HCT116 (cell line): Measurements from ENCODE around the gene CPM. TPM values are rescaled to one million over a fixed set of nuclear protein-coding genes. Genes with fewer than 3 reads are reported as not detected.

Experiments used
- ATAC-seq: fragments of 200-7000 bp; cut with Tn5 transposase; 2 replicates; pipeline ENCODE4 v1.9.1; 2020; ENCODE audit warnings: mild to moderate bottlenecking, moderate library complexity
- BruUV-seq: library from RNA; stranded (reverse); fragments of 400-500 nt; replicated peaks from 2 replicates; lab custom pipeline; 2021; lab: Mats Ljungman, UMichigan
- CTCF ChIA-PET: fragments of 300-600 bp; sonication (Branson Sonifier 250); formaldehyde crosslinking; loops from one replicate; lab custom pipeline; 2021; ENCODE audit warnings: antibody characterized with exemption; lab: Charles Lee
- POLR2A ChIA-PET: fragments of 300-600, 350-600 bp; sonication (Branson Sonifier 250); formaldehyde crosslinking; loops from one replicate; lab custom pipeline; 2021; ENCODE audit warnings: antibody characterized with exemption; lab: Charles Lee
- RAD21 ChIA-PET, 2 experiments: fragments of 300-600 bp; sonication (Branson Sonifier 250); formaldehyde crosslinking; loops; one replicate each; lab custom pipeline; 2023; ENCODE audit warnings: low total read pairs in 2 of 2; ENCODE audit not compliant: uncharacterized antibody in 2 of 2, unreplicated experiment in 2 of 2, low non-redundant PET in 1 of 2; lab: Charles Lee
- DNase-seq: peaks from one replicate; pipeline ENCODE4 v3.0.0-alpha.2; 2010; ENCODE audit warnings: low read depth, low spot score
- H2AFZ ChIP-seq: fragments of 200-600 bp; shearing (Covaris generic), sonication (generic); 2 replicates; pipeline ENCODE4 v1.6.1; 2017; ENCODE audit warnings: low read depth, mixed run types, mixed read lengths, antibody characterized with exemption, low read length; ENCODE audit not compliant: poor library complexity, severe bottlenecking
- H3K27ac ChIP-seq: 2 replicates; pipeline ENCODE4 v1.5.1; 2012; ENCODE audit warnings: low read depth, low read length
- H3K27me3 ChIP-seq: fragments of 200-600 bp; sonication (generic); 2 replicates; pipeline ENCODE4 v1.6.1; 2016; ENCODE audit warnings: mixed run types, low read length, mixed read lengths; ENCODE audit not compliant: insufficient read depth
- H3K36me3 ChIP-seq, 2 experiments: fragments of 200-500 bp in 1 of 2; fragments of 200-600 bp in 1 of 2; sonication (Bioruptor generic) in 1 of 2; sonication (generic) in 1 of 2; 2 replicates each; pipeline versions ENCODE4 v1.5.1 to v1.6.1; 2014 to 2016; ENCODE audit warnings: low read length in 2 of 2, inconsistent platforms in 1 of 2, mixed read lengths in 1 of 2, mixed run types in 1 of 2; ENCODE audit not compliant: insufficient read depth in 2 of 2, control insufficient read depth in 1 of 2
- H3K4me1 ChIP-seq, 2 experiments: fragments of 200-600 bp in 1 of 2; sonication (generic) in 1 of 2; 2 replicates each; pipeline versions ENCODE4 v1.5.1 to v1.6.1; 2012 to 2017; ENCODE audit warnings: low read length in 2 of 2, inconsistent platforms in 1 of 2, mild to moderate bottlenecking in 1 of 2, mixed read lengths in 1 of 2, mixed run types in 1 of 2, moderate library complexity in 1 of 2; ENCODE audit not compliant: insufficient read depth in 2 of 2, control insufficient read depth in 1 of 2
- H3K4me2 ChIP-seq: fragments of 200-600 bp; sonication (generic); 2 replicates; pipeline ENCODE4 v1.6.1; 2017; ENCODE audit warnings: mixed run types, low read length, mixed read lengths
- H3K4me3 ChIP-seq, 2 experiments: fragments of 200-600 bp in 1 of 2; sonication (generic) in 1 of 2; replicated peaks in 1 of 2; 2 replicates each; pipeline ENCODE4 v1.5.1; 2011 to 2016; ENCODE audit warnings: low read length in 2 of 2, control low read depth in 1 of 2, low read depth in 1 of 2, mild to moderate bottlenecking in 1 of 2, mixed read lengths in 1 of 2, mixed run types in 1 of 2
- H3K79me2 ChIP-seq: fragments of 200-600 bp; sonication (generic); 2 replicates; pipeline ENCODE4 v1.6.1; 2017; ENCODE audit warnings: mild to moderate bottlenecking, mixed run types, low read length, moderate library complexity, mixed read lengths; ENCODE audit not compliant: insufficient read depth
- H3K9ac ChIP-seq: fragments of 200-600 bp; sonication (generic); 2 replicates; pipeline ENCODE4 v1.6.1; 2016; ENCODE audit warnings: low read length, mixed read lengths
- H3K9me2 ChIP-seq: fragments of 200-600 bp; sonication (generic), shearing (Covaris generic); 2 replicates; pipeline ENCODE4 v1.6.1; 2017; ENCODE audit warnings: mixed run types, mild to moderate bottlenecking, moderate library complexity; ENCODE audit not compliant: insufficient read depth
- H3K9me3 ChIP-seq, 2 experiments: fragments of 200-500 bp in 1 of 2; fragments of 200-600 bp in 1 of 2; sonication (Bioruptor generic) in 1 of 2; sonication (generic) in 1 of 2; 2 replicates each; pipeline ENCODE4 v1.6.1; 2014 to 2017; ENCODE audit warnings: low read length in 2 of 2, mixed read lengths in 2 of 2, inconsistent platforms in 1 of 2, low read depth in 1 of 2, mild to moderate bottlenecking in 1 of 2, mixed run types in 1 of 2, moderate library complexity in 1 of 2; ENCODE audit not compliant: control insufficient read depth in 1 of 2, insufficient read depth in 1 of 2
- H4K20me1 ChIP-seq: fragments of 200-600 bp; sonication (generic), shearing (Covaris generic); 2 replicates; pipeline ENCODE4 v1.6.1; 2017; ENCODE audit warnings: mixed run types, mild to moderate bottlenecking, moderate library complexity; ENCODE audit not compliant: insufficient read depth
- ATF3 ChIP-seq: IDR thresholded peaks from 2 replicates; pipeline ENCODE4 v1.6.1; 2012
- CBX3 ChIP-seq: IDR thresholded peaks from 2 replicates; pipeline ENCODE4 v1.6.1; 2012; ENCODE audit warnings: low read depth
- CEBPB ChIP-seq: IDR thresholded peaks from 2 replicates; pipeline ENCODE4 v1.6.1; 2012; ENCODE audit warnings: low read depth
- CTCF ChIP-seq, 3 experiments: fragments of 200-600 bp in 1 of 3; sonication (generic) in 1 of 3; IDR thresholded peaks in 2 of 3; conservative IDR thresholded peaks in 1 of 3; 2 replicates each; pipeline ENCODE4 v1.5.1; 2012 to 2017; ENCODE audit warnings: low read depth in 2 of 3, low read length in 2 of 3, antibody characterized with exemption in 1 of 3, borderline replicate concordance in 1 of 3, control low read depth in 1 of 3, mild to moderate bottlenecking in 1 of 3, mixed read lengths in 1 of 3, mixed run types in 1 of 3, moderate library complexity in 1 of 3; ENCODE audit not compliant: insufficient read depth in 1 of 3
- EZH2 ChIP-seq: fragments of 200-600 bp; sonication (generic); IDR thresholded peaks from 2 replicates; pipeline ENCODE4 v1.6.1; 2017; ENCODE audit warnings: antibody characterized with exemption, mixed run types
- EZH2phosphoT487 ChIP-seq: fragments of 200-600 bp; IDR thresholded peaks from 2 replicates; pipeline ENCODE4 v1.6.1; 2018; ENCODE audit warnings: antibody characterized with exemption, borderline replicate concordance
- JUND ChIP-seq: IDR thresholded peaks from 2 replicates; pipeline ENCODE4 v1.6.1; 2012
- MAX ChIP-seq: IDR thresholded peaks from 2 replicates; pipeline ENCODE4 v1.6.1; 2012
- POLR2AphosphoS5 ChIP-seq: IDR thresholded peaks from 2 replicates; pipeline ENCODE4 v1.6.1; 2011; ENCODE audit warnings: mild to moderate bottlenecking, low read depth, low read length, moderate library complexity
- REST ChIP-seq: IDR thresholded peaks from 2 replicates; pipeline ENCODE4 v1.6.1; 2012; ENCODE audit warnings: low read depth
- SIN3A ChIP-seq: IDR thresholded peaks from 2 replicates; pipeline ENCODE4 v1.6.1; 2012; ENCODE audit warnings: low read depth
- SRF ChIP-seq: IDR thresholded peaks from 2 replicates; pipeline ENCODE4 v1.6.1; 2012; ENCODE audit warnings: low read depth
- YY1 ChIP-seq: IDR thresholded peaks from 2 replicates; pipeline ENCODE4 v1.6.1; 2011; ENCODE audit warnings: low read length, low read depth, moderate library complexity, mild to moderate bottlenecking; ENCODE audit not compliant: insufficient replicate concordance; ENCODE audit errors: extremely low read depth
- ZFX ChIP-seq: fragments of 450-650 bp; IDR thresholded peaks from 2 replicates; pipeline ENCODE4 v1.6.1; 2017
- ZNF274 ChIP-seq: fragments of 200-500 bp; sonication (Bioruptor generic); IDR thresholded peaks from 2 replicates; pipeline ENCODE4 v1.6.1; 2014; ENCODE audit warnings: mild to moderate bottlenecking, low read depth, low read length, inconsistent platforms
- intact Hi-C: fragments of 100-400 bp; cut with micrococcal nuclease; formaldehyde crosslinking; loops from 2 replicates; pipeline ENCODE4 v1.10.0; 2022
- total RNA-seq: library from RNA; stranded (reverse); gene quantifications from one replicate; pipeline ENCODE4 v1.2.1, GENCODE V29; 2021; ENCODE audit not compliant: unreplicated experiment

Gene CPM
- total RNA-seq, 1 experiment from 2014 or later, result 5.3 TPM

GRCh38 chr12:68873316-68873715 is 59.7 kb downstream of the CPM start:
- Histone ChIP-seq H3K4me3 (no peak overlapping the region), H3K27ac (no peak overlapping the region), H3K79me2 (no peaks in the 10 kb centered on the region), H3K36me3 (no peaks in the 10 kb centered on the region), H3K4me1 (no peaks in the 10 kb centered on the region), H4K20me1 (no peaks in the 10 kb centered on the region), H2AFZ (no peak overlapping the region), H3K27me3 (no peaks in the 10 kb centered on the region), H3K9me3 (peaks cover 0 to under 1% of the 10 kb centered on the region in 2 experiments; a peak in 1 of 4 replicates), H3K4me2 (no peak overlapping the region), H3K9me2 (no peaks in the 10 kb centered on the region), H3K9ac (no peak overlapping the region)
- no peak for ATAC-seq
- no TSS peak for BruUV-seq
- DNase-seq, result no peak
- TF ChIP-seq CTCF (IDR thresholded peaks at IDR 0.05 in 2 of 3, conservative IDR thresholded peaks at IDR 0.05 in 1 of 3; ENCODE audit: borderline replicate concordance in 1 of 3, insufficient read depth in 1 of 3, low read depth in 2 of 3, low read length in 2 of 3) (no peak), CBX3 (no peak), ZFX (no peak), POLR2AphosphoS5 (no peak), CEBPB (no peak), YY1 (no peak), MAX (no peak), ZNF274 (no peak), ATF3 (no peak), REST (no peak), SIN3A (no peak), JUND (no peak), EZH2phosphoT487 (no peak), EZH2 (no peak), SRF (no peak)
- RAD21 ChIA-PET, result no interaction called here
- intact Hi-C loops, result loop anchor here (5.0 kb wide), 1 partner anchor 284 kb away; no protein-coding TSS in a partner anchor
- POLR2A ChIA-PET, result no interaction called here
- CTCF ChIA-PET, result no interaction called here
